Endothelial cell of hepatic sinusoid (primary cell): ENCODE measurements around the gene KITLG.
"Not testable (repeated sequence)": the region's sequence is repeated elsewhere in the genome, so short reads cannot be mapped to it uniquely, and the experiment has no call there.

Source experiments
- in situ Hi-C: cut with HindIII; loops from 2 replicates; pipeline ENCODE4 v1.10.0; 2017; ENCODE audit warnings: low sequenced_read_pairs

The KITLG gene

DNA sequence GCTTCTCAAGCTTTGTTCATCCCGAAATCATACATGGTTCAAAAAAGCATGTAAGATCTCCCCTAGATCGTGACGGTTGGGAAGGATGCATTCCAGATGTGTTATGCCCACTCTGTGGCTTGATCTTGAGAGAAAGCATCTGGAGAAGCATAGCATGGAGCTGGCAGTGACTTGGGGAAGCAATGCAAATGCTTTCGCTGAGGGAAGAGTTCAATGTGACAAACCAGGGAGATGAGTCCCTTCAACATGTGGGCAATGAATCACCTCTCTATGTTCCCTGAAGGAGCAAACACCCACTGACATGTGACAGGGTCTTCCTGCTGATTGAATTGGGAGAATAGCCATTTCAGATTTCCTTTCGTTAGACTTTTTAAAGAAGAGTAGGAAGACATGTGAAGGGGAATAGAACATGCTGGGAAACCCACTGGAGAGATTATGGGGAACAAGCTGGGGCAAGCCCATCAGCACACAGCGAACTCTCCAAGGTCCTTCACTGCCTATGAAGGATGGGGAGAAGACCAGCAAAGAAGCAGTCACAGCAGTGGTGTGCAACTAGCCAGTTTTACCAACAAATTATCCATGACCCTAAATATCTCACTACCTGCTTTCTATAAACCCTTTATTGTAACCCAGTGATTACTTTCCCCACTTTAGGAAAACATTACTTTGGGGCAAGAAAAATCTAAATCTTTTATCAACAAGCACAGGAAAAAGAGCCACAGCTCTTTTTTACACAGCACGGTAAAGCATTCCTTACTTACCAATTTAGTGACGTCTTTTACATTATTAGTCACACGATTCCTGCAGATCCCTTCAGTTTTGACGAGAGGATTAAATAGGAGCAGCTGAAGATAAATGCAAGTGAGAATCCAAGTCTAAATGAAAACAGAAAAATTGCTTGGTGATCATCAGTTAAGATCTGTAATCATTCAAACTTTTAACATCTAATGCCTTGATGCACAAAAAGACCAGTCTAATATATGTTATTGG is 35.0 kb downstream of the KITLG start:
- in situ Hi-C loops, result no loop called here

DNA sequence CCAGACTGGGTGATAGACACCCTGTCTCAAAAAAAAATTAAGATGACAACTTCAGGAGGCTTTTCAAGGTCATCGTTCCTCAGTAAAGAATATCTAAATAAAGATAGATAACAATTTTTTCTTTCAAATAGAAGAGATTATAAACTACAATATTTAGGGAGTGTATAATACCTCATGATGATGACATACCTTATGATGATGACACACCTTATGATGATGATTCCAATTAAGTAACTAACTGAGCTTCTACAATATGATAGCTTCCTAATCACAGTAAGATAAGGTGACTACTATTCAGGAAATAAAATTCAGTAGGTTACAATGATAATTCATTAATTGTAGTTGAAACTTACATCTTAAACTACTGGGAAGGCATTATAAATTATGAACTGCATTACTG is 40.4 kb downstream of the KITLG start:
- in situ Hi-C loops, result no loop called here

DNA sequence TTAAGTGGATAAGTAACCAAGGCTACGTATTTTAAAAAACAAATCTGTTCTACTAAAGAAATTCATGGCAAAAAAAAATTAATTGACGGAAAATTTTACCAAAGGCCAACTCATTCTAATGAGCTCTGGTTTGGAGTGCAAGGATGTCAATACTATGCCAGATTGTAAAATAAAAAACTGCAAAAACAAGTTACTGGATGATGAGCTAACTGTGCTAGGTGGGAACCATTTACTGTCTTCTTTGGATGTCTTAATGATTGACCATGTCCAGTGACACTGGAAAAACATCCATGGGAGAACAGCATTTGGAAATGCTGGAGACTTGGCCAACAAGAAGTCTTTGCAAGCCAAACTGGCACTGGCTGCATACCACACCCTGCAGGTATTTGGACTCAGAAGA is 41.6 kb downstream of the KITLG start:
- in situ Hi-C loops, result no loop called here

DNA sequence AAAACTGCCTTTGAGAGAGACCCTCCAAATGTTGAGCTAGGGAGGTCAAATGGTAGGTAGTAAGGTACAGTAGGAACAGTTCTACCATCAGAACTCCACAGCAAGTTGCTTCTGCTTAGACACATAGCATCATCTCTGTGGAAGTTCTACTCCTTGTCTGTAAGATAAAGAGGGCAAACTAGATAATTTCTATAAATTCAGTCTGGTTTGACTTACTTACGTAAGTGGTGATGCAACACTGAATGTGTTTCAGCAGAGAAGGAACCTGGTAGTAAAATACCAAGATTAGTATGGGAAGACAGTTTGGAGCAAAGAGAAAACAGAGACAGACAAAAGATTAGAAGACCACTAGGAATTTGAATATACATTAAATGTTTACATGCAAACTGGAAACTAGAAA is 42.0 kb downstream of the KITLG start:
- in situ Hi-C loops, result no loop called here

DNA sequence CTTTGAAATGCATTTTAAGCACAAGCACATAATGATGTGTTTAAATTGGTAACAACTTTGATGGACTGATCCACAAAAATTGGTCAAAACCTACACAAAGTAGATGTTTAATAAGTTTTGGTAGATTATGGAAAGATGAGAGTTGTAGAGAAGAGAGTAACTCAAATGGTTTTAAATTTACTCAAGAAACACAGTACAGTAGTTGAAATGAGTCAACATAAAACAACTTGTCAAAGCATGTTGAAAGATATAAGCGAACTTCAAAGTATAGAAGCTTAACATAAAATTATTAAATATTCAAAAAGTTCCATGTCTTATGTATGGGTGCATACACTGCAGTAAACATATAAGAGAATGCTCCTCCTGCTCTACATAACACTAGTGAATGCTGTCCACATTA is 49.4 kb downstream of the KITLG start:
- in situ Hi-C loops, result no loop called here

DNA sequence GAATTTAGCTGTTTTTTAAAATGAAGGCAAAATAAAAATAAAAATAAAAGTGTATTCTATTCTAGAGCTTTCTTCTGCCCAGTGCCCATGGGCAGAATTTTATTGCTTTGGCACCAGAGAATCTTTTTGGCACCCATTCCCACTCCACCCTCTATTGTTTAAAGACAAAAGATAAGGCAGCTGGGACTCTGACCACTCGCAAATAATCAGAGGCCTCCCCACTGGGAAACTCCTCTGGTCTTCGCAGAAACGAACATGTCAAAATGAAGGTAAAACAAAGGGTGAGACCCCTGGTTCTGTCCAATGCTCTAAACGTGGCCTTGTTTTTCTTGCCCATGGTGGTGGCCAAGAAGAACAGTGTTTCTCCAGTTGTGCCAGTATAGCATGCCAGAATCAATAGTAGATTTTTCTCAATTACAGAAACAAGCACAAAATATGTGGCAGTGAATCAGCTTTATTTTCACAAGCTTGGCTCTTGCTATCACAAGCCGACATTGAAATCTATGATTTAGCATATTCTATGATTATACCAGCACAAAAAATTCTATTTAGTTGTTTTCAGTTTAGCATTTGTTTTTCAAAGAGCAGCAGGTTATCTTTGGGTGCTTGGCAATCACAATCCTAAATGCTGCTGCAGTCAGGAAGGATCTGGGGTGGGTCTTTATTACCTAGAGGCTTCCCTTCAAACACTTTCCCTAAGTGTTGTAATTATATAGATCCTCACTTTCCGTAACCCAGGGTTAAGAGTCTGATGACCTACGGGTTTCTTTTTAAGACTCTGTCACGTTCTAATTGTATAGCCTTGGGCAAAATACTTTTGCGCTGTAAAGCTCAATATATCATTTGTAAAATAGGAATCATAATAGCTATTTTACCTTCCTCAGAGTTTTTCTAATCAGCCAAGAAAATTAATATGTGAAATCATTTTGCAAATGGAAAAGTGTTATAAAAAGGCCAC is 50.5 kb downstream of the KITLG start:
- in situ Hi-C loops, result no loop called here

DNA sequence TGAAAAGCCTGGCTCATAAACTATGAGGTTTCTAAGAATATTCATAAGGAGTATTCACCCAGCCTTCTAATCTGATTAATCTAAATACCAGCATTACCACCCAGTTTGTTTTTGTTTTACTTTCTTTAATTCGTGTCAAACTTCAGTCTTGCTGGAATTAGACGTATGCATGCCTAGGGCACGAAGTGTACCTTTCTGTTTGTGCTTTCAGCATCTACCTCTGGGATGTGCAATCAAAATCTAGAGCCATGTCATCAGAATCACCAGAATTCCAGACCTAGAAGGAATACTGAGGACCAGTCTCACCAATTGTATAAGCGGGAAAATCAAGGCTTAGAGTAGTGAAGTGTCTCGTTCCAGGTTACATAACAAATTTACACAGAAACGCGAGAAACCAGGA is 57.3 kb downstream of the KITLG start:
- in situ Hi-C loops, result no loop called here

DNA sequence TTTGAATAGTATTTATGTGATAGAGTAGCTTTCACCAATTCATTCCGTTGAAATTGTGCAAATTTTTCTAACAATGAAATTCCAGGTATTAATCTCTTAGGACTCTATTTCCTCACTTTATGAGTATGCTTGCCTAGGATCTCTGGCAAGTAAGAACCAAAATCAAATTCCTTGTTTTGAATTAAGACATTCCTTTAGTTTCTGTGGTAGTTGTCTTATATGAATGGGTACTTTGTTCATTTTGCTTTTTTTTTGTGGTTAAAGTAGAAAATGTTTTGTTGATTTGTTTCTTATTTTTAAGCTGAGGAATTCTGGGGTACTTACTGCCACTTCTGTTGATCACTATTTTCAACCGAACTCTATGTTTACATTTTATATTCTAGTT is 59.8 kb downstream of the KITLG start:
- in situ Hi-C loops, result no loop called here

DNA sequence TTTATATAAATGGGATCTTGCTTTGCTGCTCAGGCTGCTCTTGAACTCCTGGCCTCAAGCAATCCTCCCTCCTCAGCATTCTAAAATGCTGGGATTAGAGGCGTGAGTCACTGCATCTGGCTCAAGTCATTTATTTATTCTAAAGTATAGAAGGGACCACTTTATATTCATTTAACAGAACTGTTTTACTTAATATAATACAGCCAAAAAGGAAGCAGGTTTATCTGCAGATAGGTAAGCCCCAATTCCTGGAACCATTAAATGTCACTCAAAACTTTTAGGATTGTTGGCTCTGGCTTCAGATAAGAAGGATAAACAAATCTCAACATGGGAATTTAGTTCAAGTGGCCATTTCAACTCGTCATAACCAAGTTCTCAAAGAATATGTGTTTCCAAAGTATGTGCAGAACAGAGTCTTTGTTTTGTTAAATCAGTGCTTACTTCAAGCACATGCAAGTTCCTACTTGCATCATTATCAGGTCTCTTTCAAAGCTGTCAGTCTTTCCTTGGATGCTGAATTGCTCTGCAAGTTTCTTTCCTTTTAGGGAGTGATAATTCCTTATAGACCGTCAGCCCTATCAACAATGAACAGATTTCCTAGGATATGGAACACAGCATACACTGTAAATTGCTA is 60.4 kb downstream of the KITLG start:
- in situ Hi-C loops, result no loop called here

DNA sequence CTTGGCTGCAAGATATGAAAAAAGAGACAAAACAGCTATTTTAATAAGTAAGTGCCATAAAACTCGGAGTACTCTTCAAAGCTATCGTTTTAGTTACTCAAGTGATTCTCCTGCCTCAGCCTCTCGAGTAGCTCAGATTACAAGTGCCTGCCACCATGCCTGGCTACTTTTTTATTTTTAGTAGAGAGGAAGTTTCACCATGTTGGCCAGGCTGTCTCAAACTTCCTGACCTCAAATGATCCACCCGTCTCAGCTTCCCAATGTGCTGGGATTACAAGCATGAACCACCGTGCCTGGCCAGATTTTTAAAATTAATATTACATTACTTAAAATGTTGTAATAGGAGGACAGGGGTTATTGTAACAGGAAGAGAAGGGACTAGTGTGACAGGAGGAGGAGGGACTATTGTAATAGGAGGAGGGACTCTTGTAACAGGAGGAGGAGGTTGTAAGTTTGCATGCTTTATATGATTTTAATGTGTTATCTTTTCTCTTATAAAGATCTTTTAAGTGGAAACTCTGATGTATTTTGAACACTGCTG is 61.3 kb downstream of the KITLG start:
- in situ Hi-C loops, result no loop called here

DNA sequence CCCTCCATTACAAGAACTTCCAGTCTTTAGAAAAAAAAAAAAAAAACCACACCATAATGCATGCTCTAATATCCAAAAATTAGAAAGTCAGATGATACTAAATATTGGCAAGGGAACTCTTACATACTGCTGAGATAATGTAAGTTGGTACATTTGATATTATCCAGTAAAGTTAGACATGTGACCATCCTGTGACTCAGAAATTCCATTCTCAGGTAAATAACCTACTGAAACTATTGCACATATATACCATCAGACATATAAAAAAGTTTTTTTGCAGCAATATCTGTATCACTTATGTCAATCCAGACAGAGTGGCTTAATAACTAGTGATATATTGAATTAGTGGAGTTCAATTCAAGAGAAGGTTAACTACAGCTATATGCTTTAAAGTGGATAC is 63.5 kb downstream of the KITLG start:
- in situ Hi-C loops, result no loop called here

DNA sequence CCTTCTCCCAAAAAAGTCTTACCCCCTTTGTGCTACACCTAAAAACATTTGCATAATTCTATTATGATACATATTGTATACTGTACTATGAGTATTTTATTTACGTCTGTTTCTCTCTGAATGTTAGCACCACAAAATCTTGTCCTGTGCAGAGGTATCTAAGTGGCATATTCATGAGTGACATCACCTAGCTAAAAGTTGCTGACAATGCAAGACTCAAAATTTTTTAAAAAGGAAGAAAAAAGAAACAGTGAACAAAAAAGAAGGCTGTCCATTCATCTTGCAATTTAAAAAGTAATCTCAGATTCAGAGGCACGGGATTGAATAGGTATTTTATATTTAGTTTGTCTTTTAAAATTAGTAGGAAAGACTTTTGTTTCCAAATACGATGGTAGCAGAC is 69.4 kb downstream of the KITLG start:
- in situ Hi-C loops, result no loop called here

DNA sequence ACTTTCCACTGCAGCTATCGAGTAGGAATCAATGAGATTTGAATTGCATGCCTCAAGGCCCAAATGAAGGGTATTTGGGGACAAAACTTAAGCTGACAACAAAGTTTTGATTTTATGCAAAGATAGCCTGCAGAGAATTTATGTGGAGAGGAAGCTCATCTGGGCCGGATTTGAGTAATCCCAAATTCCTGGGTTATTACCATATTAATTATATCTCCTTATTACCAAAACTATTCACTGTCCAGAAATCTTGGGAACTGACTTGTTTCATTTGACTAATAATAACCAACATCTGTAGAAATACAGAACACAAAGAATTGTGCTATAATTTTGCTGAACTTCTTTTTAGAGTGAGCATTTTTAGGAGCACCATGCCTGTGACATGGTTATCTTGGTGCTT is 70.4 kb downstream of the KITLG start:
- in situ Hi-C loops, result no loop called here

DNA sequence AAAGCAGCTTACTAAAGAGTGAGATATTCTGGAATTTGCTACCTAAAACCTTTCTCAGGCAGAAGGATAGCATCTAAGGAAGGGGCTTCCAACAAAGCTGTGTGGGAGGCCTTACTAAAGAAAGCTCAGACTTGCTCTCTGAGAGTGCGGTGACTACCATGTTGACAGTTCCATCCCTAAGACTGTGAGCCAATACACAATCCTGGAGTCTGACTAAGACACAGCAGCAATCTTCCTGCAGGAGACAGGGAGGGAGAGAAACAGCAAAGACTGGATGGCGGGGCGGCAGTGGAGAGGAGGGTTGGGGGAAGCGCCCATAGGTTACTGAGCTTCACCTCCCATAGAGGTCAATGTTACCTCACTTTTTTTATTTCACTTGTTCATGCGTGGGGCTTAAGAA is 70.9 kb downstream of the KITLG start:
- in situ Hi-C loops, result no loop called here

DNA sequence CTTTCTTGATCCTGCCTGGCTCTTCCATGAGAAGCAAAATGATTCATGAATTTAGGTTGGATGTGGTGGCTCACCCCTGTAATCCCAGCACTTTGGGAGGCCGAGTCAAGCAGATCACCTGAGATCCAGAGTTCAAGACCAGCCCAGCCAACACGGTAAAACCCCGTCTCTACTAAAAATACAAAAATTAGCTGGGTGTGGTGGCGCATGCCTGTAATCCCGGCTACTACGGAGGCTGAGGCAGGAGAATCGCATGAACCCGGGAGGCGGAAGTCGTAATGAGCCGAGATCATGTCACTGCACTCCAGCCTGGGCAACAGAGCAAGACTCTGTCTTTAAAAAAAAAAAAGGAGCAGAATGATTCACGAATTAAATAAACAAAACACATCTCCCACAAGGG is 72.4 kb downstream of the KITLG start:
- in situ Hi-C loops, result not testable (repeated sequence)

DNA sequence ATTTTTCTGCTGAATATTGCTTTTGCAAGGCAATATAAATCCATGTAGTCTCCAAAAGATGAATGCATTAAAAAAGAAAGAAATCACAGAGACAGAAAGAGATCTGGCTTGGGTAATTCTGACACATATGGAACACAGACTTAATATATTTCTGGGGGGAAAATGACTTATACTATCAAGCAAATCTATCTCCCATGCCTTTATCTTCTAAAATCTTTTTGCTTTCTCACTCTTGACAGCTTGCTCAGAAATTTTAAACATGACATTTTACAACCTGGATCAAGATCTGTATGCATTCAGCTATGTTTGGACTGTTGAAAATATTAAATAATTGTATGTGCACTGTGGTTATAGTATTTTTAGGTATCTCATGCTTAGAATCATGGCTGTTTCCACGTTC is 73.0 kb downstream of the KITLG start:
- in situ Hi-C loops, result no loop called here

DNA sequence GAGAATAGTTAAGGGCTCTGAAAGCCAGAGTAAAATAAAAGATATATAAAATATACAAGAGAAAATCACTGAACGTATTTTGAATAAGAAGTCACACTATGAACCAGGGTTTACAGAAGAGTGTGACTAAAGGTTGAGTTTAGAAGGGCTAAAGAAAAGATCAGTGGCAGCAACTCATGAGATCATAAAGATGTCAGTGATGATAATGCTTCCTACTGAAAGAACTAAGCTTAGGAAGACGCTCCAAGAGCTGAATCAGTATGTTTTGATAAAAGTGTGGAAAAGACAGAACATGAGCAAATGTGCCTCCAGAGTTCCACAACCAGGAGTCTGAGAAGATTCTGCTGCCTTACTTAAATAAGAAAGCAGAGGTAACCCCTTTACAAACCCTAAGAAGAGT is 74.6 kb downstream of the KITLG start:
- in situ Hi-C loops, result no loop called here

DNA sequence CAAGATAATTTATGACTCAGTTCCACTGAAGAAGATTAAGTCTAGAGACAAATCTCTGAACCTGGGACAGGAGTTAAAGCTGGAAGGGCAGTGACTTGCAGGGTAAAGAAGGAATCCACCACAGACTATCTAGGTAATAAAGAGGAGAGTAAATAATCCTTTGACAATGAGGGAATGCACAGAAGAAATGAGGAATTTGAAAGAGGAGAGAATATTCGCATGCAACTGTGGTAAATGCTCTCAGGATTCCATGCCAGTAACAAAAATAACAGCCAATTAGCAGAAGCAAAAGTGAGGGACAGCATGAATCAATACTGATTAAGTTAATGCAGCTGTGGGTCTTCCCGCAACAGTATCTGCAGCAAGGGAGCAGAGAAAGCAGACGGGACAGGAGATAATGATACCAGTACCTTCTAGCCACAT is 77.0 kb downstream of the KITLG start:
- in situ Hi-C loops, result no loop called here

DNA sequence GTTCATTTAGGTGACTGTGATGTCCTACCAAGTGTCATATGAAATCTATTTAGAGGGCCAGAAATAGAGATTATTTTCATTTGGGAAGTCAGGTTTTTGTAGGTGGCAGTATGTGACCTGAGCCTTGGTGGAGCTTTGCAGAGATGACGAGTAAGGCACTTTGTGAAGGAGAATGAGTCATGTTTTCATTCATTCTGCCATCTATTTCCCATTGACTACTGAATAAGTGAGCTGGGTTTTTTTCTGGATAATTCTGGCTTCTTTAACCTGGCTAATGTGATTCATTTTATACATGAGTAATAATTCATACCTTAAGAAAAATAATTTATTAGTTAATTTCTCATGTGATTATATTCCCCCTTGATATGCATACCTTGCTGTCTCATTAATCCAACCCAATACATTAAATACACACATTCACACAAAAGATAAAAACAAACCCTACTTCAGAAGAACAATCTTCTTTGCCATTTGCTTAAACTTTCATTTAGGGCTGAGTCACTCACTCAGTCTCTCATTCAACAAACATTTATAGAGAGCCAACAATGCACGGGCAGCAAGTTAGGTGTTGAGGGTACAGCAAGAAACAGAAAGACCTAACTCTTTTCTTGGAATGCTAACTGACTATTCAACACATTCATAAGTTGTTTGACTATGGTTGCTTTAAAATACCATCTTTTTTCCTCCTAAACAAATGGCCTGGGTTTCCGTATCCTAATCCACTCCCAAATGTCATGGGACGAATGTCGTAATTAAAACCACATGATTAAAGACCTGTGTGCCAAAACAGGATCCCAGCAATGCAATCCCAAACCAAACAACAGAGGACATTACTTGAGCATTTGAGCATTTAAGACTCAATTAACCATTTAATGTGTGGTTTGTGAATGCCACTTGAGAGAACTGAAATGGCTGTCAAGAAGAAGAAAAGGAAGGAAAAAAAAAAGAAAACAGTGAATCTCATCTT is 78.0 kb downstream of the KITLG start:
- in situ Hi-C loops, result no loop called here

DNA sequence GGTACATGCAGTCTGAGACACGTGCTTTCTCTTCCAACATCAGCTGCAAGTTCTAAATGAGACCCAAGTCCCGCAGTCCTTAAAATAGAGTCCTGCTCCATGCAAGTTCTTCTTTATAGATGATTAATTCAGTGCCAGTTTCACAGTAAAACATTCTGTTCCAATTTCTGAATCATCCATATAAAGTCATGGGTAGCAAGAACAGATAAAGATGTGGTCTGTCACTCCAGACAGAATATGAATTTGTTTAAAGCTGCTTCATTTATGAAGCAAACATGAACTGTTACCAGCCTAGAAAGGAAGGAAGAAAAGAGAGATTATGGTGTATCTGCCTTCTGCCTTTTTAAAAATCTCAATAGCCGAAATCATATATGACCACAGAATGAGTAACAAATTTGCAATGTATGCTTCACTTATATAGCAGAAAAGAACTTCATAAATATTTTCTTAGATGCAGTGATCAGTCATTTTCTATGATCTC is 83.3 kb downstream of the KITLG start:
- in situ Hi-C loops, result no loop called here
